ENCODE measurements around the gene GPATCH8. TPM values are rescaled to one million over a fixed set of nuclear protein-coding genes. Genes with fewer than 3 reads are reported as not detected.

GPATCH8 gene
- total RNA-seq, 1 donor from 2014 or later: 39.0 TPM

GRCh38 chr17:44487170-44487569 lies 16.0 kb downstream of the GPATCH8 start:
- TF ChIP-seq CTCF (IDR thresholded peaks at IDR 0.05) (no peak), POLR2AphosphoS5 (IDR thresholded peaks at IDR 0.05; ENCODE audit: insufficient read depth in 1 of 2, low read depth in 1 of 2) (no peak), POLR2A (IDR thresholded peaks at IDR 0.05) (no peak)
- Histone ChIP-seq H3K9me3 (no peaks in the 10 kb centered on the region), H3K36me3 (no peaks in the 10 kb centered on the region), H3K4me1 (peaks cover 14% of the 10 kb centered on the region), H3K27me3 (no peaks in the 10 kb centered on the region), H3K4me3 (no peak overlapping the region), H3K27ac (no peak overlapping the region)
- intact Hi-C loops (cut with DNase I): no loop called here
- no peak for DNase-seq (ENCODE audit: extremely low spot score in 2 of 2)

- Histone ChIP-seq H3K36me3 (no peaks in the 10 kb centered on the region), H3K4me3 (no peak overlapping the region), H3K27me3 (no peaks in the 10 kb centered on the region), H3K27ac (no peak overlapping the region), H3K4me1 (no peaks in the 10 kb centered on the region), H3K9me3 (no peaks in the 10 kb centered on the region)
- intact Hi-C loops (cut with DNase I): no loop called here
- DNase-seq (ENCODE audit: extremely low spot score in 2 of 2): no peak
- no peak for TF ChIP-seq CTCF (IDR thresholded peaks at IDR 0.05)
- TF ChIP-seq POLR2AphosphoS5 (IDR thresholded peaks at IDR 0.05; ENCODE audit: insufficient read depth in 1 of 2, low read depth in 1 of 2): no peak
- no peak for TF ChIP-seq POLR2A (IDR thresholded peaks at IDR 0.05)
Observed at GRCh38 chr17:44473367-44473766, 29.8 kb downstream of the GPATCH8 start.

GRCh38 chr17:44469676-44470075 lies 33.5 kb downstream of the GPATCH8 start:
- Histone ChIP-seq H3K4me1 (peaks cover 7% of the 10 kb centered on the region), H3K27ac (no peak overlapping the region), H3K27me3 (no peaks in the 10 kb centered on the region), H3K36me3 (no peaks in the 10 kb centered on the region), H3K4me3 (no peak overlapping the region), H3K9me3 (no peaks in the 10 kb centered on the region)
- intact Hi-C loops (cut with DNase I): no loop called here
- DNase-seq (ENCODE audit: extremely low spot score in 2 of 2): no peak
- TF ChIP-seq POLR2A (IDR thresholded peaks at IDR 0.05): no peak
- TF ChIP-seq CTCF (IDR thresholded peaks at IDR 0.05): no peak
- no peak for TF ChIP-seq POLR2AphosphoS5 (IDR thresholded peaks at IDR 0.05; ENCODE audit: insufficient read depth in 1 of 2, low read depth in 1 of 2)

- Histone ChIP-seq H3K4me1 (peaks cover 7% of the 10 kb centered on the region), H3K27ac (no peak overlapping the region), H3K9me3 (no peaks in the 10 kb centered on the region), H3K36me3 (no peaks in the 10 kb centered on the region), H3K27me3 (no peaks in the 10 kb centered on the region), H3K4me3 (no peak overlapping the region)
- intact Hi-C loops (cut with DNase I): no loop called here
- no peak for DNase-seq (ENCODE audit: extremely low spot score in 2 of 2)
- TF ChIP-seq CTCF (IDR thresholded peaks at IDR 0.05): no peak
Observed at GRCh38 chr17:44467108-44467507, 36.1 kb downstream of the GPATCH8 start.

GRCh38 chr17:44466339-44466738 lies 36.9 kb downstream of the GPATCH8 start:
- Histone ChIP-seq H3K9me3 (no peaks in the 10 kb centered on the region), H3K36me3 (no peaks in the 10 kb centered on the region), H3K4me1 (peaks cover 7% of the 10 kb centered on the region), H3K27ac (no peak overlapping the region), H3K4me3 (no peak overlapping the region), H3K27me3 (no peaks in the 10 kb centered on the region)
- intact Hi-C loops (cut with DNase I): no loop called here
- no peak for DNase-seq (ENCODE audit: extremely low spot score in 2 of 2)
- TF ChIP-seq POLR2A (IDR thresholded peaks at IDR 0.05) (no peak), CTCF (IDR thresholded peaks at IDR 0.05) (no peak), POLR2AphosphoS5 (IDR thresholded peaks at IDR 0.05; ENCODE audit: insufficient read depth in 1 of 2, low read depth in 1 of 2) (no peak)
